GM19328 (cell line): ENCODE measurements around the gene MDP1.

Source experiments
- ATAC-seq: cut with Tn5 transposase; IDR thresholded peaks from one replicate; pipeline ENCODE4 v1.9.1; 2021; ENCODE audit warnings: mild to moderate bottlenecking, moderate library complexity; ENCODE audit not compliant: unreplicated experiment

The MDP1 gene

DNA sequence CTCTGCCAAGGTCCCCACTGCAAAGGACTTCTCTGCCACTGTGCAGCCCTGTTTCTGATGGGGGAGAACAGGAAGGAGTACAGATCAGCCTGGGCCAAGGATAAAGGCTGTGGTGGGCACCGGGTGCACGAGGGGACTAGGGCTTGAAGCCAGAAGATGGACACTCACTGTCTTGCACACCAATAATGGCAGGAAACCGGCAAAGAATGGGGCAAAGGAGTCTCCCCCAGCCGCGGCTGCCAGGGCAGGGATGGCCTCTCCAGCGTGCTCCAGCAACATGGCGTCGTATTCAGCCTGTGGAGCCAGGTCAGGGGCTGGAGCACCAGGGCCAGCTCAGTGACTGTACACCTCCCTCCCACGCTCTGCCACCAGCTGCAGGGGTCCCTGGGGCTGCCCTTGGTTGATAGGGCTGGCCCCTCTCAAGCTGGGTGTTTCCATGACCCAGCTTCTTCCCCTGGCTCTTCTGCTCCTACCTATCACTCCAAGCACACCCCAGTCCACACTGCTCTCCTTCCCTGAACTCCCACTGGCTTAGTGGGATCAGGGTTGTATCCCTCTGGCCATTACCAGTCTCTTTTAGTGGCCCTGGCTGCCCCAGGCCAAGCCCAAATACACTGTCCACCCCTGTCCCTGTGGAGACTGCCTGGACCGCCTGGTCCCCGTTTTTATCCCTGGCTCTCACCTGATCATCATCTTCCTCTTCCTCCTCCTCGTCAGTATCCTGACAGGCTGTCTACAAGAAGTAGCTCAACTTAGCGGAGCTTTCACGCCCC, 33.6 kb downstream of the MDP1 start:
- no peak for ATAC-seq

GRCh38 chr14:24181371-24182077, 34.3 kb downstream of the MDP1 start:
- ATAC-seq = no peak

GRCh38 chr14:24179961-24180796, 35.7 kb downstream of the MDP1 start:
- ATAC-seq = no peak

- no peak for ATAC-seq
Measured at GRCh38 chr14:24179294-24179960, 36.4 kb downstream of the MDP1 start.

- no peak for ATAC-seq
Measured at GRCh38 chr14:24178399-24179178, 37.3 kb downstream of the MDP1 start.

GRCh38 chr14:24177891-24178290, 38.0 kb downstream of the MDP1 start:
- no peak for ATAC-seq

DNA sequence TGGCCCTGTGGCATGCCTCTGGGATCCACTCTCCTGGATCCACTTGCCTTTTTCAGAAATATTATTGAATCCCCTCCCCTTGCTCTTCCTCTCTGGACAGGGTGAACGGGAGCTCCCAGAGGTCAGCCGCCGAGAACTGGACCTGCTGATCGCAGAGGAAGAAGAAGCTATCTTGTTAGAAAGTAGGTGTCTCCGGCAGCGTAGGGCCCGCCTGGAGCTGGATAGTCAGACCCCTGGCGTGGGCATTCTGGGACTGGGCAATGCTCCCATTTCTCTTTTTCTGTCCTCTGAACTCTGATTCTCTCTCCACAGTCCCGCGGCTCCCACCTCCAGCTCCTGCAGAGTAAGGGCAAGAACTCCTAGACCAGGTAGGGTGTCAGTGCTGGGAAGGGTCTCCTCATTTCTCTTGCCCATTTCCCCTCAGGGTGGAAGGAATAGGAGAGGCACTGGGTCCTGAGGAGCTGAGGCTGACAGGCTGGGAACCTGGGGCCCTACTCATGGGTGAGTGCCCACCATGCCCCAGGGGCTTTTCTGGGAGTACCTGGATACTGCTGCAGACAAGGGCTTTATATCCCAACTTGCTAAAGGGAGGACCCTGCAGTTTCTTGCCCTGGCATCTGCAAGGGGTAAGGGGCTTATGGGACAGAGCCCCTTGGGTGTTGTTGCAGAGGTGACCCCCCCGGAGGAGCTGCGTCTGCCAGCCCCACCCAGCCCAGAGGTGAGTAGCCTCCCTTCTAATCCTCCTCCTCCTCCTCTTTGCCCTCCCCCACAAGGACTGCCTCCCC, 38.6 kb downstream of the MDP1 start:
- no peak for ATAC-seq

DNA sequence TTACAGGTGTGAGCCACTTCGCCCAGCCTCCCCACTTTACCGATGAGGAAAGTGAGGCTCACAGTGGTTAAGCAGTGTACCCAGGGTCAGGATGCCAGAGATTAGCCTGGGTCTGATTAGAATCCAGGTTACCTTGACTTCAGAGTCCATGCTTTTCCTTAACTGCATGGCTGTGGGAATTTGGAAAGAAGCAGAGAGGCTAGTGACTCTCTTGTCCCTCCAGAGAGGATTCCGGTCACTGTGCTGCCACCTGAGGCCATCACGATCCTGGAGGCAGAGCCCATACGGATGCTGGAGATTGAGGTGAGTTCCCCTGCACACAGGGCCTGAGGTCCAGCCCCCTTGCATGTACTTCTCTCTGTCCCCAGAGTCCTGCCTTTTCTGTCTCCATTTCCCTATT, 39.3 kb downstream of the MDP1 start:
- ATAC-seq = no peak

- ATAC-seq = no peak
Measured at GRCh38 chr14:24172871-24173281, 43.0 kb downstream of the MDP1 start.

- ATAC-seq = peak; percentile 18
Measured at GRCh38 chr14:24172261-24172860, 43.5 kb downstream of the MDP1 start.

GRCh38 chr14:24171422-24172260, 44.2 kb downstream of the MDP1 start, which contains the start of gene REC8:
TSS of gene REC8 (plus strand) at chr14:24172080. CDS start at chr14:24172553, 473 bp downstream.
- peak; percentile 55 for ATAC-seq

- ATAC-seq = no peak
Measured at GRCh38 chr14:24167469-24168114, 48.3 kb downstream of the MDP1 start.

- no peak for ATAC-seq
Measured at GRCh38 chr14:24165785-24166184, 50.1 kb downstream of the MDP1 start.

DNA sequence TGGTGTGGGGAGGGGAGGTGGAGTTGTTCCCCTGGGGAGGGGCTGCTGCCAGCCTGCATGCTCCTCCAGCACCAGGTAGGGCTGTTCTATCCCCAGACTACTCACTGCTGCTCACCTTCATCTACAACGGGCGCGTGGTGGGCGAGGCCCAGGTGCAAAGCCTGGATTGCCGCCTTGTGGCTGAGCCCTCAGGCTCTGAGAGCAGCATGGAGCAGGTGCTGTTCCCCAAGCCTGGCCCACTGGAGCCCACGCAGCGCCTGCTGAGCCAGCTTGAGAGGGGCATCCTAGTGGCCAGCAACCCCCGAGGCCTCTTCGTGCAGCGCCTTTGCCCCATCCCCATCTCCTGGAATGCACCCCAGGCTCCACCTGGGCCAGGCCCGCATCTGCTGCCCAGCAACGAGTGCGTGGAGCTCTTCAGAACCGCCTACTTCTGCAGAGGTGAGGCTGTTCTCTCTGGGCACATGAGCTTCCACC, 51.3 kb downstream of the MDP1 start:
- ATAC-seq = no peak
